GM19463 (cell line): ENCODE data around the gene CCDC47.

Source experiments
- ATAC-seq: cut with Tn5 transposase; IDR thresholded peaks from one replicate; pipeline ENCODE4 v1.9.1; 2021; ENCODE audit warnings: mild to moderate bottlenecking, moderate library complexity; ENCODE audit not compliant: unreplicated experiment

CCDC47 gene

DNA sequence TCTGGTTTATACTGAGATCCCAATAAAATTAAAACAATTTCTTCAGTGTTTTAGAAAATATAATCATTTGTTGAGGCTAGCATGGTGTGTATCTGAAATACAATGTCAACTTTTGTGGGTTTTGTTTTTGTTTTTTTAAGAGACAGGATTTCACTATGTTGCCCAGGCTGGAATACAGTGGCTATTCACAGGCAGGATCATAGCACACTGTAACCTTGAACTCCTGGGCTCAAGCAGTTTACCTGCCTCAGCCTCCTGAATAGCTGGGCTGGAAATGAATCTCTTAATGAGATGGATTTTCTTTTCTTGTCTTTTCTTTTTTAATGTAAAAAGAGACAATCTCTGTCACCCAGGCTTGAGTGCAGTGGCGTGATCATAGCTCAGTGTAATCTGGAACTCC, 12.7 kb upstream of the CCDC47 start:
- no peak for ATAC-seq

DNA sequence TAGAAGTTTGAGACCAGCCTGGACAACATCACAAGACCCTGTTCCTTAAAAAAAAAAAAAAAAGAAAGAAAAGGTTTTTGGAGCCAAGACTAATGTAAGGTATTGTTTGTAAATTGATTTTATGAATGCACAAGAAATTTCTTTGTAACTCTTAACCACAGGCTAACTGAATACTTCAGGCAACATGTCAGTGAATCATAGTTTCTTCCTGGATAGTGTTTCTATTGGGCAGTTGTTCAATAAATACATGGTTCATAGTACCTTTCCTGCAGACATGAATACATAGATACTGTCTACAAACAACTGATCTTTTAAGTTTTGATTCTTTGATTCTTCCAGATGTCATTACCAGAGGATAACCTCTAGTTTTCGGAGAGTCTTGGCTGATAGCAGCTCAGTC, 12.2 kb upstream of the CCDC47 start:
- no peak for ATAC-seq

- ATAC-seq, result no peak
Measured at GRCh38 chr17:63783522-63783921, 10.1 kb upstream of the CCDC47 start.

DNA sequence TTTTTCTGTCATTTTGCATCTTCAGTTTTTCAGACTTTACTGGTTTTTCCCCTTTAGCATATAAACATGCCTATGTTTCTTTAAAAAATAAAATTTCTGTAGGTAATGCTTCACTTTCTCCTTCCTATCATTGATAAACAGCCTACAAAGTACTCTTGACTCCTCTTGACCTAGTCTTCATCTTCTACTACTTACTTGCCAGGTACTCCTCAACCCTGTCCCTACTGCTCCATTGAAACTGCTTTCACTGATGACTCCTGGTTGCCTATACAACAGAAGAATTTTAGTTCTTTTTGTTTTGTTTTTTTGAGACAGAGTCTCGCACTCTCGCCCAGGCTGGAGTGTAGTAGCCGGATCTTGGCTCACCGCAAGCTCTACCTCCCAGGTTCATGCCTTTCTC, 7.5 kb upstream of the CCDC47 start:
- ATAC-seq, result no peak

GRCh38 chr17:63780507-63780906, 7.1 kb upstream of the CCDC47 start:
- ATAC-seq, result no peak

- ATAC-seq, result no peak
Measured at GRCh38 chr17:63775420-63775819, 2.0 kb upstream of the CCDC47 start.

DNA sequence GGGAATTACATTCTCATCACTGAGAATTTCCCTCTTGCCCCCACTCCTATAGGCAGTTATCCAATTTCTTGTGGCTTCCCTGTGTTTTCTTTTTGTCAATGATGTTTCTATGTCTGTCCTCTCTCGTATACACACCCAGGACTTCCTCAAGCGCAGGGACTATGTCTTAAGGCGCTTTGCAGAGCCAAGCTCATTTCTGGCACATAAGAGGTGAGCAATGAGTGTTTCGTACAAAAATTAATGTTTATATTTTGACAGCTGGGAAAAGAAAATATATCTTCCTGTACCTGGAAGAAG, 1.5 kb upstream of the CCDC47 start:
- ATAC-seq, result no peak

DNA sequence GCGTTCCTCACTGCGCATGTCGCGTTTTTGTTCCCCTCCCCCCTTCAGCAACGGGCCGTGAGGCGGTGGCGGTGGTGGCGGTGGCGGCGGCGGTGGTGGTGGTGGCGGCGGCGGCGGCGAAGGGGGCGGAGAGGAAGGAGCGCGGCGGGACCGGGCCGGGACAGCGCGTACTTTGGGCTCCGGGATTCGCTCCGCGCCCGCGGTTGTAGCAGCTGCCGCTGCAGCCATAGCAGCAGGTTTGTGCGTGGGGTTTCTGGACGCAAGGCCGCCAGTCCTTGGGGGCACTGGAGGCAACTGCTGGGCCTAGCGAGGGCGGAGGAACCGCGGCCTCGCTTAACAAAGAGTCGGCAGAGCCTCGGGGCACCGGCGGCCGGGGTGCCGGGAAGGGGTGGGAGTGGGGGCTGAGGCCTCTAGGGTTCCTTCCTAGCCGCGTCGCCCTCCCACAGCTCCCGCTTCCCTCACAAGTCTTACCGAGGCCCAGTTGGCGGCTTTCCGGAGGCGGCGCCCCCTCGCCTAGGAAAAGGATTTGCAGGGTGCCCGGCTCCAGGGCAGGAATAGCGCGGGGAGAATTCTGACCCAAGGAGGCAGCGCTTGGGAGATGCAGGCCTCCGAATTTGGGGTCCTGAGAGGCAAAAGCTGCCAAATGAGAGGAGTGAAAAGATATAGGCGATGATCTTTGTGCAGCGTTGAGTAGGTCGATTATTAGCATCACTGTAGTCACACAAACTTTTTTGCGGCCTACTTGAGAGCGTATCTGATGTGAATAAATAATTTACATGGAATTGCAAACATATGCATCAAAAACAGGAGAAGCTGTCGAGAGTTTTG, 958 bp upstream of the CCDC47 start, which contains the start of gene DDX42:
Gene DDX42, plus strand, starts transcription at position 30 of the 828 bp plus-strand sequence. CDS start 12,880 bp downstream, outside the sequence.
- ATAC-seq, result peak; percentile 2

DNA sequence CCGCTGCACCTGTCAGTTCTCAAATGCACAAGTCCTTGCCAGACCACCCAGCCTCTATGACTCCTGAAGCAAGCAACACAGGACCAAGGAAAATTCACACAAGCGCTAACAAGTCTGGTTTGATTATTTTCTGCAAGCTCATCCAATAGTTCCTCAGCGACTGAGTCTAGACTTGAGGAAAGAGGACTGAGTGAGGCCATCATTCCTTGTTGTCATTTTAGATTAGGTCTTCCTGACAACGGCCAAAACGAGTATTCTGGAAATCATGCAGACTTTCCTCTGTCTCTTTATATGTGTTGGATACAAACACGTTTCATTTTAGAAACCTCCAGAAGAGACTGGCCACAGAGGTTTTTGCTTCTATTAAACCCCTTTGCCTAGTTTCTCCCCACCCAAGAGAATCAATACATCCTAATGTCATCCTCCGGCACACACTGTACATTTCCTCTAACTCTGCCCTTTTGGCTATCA, 561 bp downstream of the CCDC47 start:
- ATAC-seq, result no peak

DNA sequence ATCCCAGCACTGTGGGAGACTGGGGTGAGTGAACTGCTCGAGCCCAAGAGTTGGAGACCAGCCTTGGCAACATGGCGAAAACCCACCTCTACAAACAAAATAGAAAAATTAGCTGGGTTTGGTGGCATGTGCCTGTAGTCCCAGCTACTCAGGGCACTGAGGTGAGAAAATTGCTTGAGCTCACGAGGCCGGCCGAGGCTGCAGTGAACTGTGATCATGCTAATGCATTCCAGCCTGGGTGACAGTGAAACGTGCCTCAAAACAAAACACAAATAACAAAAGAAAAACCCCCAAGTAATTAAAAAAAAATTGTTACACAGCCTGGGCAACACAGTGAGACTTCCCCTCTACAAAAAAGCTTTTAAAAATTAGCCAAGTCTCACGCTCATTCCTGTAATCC, 5.0 kb downstream of the CCDC47 start:
- no peak for ATAC-seq

GRCh38 chr17:63766754-63767153, 6.6 kb downstream of the CCDC47 start:
- ATAC-seq, result no peak

- no peak for ATAC-seq
Measured at GRCh38 chr17:63764716-63765115, 8.7 kb downstream of the CCDC47 start.

- ATAC-seq, result no peak
Measured at GRCh38 chr17:63762161-63763078, 11.0 kb downstream of the CCDC47 start.

DNA sequence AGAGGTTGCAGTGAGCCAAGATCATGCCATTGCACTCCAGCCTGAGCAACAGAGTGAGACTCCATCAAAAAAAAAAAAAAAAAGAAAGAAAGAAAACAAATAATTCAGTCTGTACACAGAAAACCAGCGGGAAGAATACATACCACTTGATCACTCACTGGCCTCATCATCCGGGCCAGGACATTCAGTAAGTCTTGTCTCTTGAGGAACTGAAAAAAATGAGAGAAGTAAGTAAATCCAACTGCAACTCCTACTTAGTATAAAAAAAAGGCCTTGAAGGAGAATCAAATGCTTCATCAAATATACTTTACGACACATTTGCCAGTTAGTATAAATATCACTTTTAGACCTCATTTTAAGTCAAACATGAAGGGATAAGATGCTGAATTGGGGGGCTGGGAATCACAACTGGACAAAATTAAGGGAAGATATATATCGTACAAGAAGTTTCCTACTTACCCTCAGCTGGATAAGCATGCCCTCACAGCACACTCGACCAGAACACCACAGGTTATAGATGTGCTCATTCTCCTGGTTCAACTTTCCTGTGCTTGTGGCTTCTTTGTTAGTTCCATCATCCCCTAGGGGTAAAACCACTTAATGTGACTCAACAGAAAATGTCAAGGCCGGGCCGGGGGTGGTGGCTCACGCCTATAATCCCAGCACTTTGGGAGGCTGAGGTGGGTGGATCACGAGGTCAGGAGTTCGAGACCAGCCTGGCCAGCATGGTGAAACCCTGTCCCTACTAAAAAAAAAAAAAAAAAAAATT, 12.4 kb downstream of the CCDC47 start:
- ATAC-seq, result no peak

DNA sequence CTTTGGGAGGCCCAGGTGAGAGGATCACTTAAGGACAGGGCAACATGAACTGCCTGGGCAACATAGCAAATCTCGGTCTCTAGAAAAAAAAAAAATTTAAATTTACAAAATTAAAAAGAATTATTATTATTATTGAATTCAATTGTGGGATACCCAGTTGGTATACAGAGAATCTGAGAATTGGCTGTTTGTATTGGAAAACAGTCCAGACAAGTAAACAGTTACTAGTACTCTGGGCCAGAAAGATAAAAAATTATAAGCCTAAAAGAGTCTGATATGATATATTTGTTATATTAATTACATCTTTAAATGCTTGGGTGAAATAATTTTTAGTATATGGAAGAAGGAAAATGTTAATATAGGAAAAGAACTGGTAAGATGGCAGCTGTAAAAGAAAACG, 15.0 kb downstream of the CCDC47 start:
- no peak for ATAC-seq

DNA sequence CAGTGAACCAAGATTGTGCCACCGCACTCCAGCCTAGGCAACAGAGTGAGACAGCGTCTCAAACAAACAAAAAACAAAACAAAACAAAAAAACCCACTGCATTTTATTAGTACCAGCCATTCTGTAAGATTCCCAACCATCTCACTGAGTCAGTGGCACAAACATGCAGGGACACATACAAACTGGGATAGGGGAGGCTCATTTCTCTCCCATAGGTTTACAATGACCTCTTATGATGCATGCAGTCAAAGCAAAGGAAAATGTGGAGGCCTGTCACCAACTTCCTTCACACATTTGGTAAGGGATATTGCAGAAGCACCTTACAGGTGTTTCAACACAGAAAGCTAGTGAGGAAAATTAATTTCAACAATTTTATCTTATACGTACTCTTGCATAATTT, 19.4 kb downstream of the CCDC47 start:
- no peak for ATAC-seq

GRCh38 chr17:63753215-63753614, 20.2 kb downstream of the CCDC47 start:
- no peak for ATAC-seq

DNA sequence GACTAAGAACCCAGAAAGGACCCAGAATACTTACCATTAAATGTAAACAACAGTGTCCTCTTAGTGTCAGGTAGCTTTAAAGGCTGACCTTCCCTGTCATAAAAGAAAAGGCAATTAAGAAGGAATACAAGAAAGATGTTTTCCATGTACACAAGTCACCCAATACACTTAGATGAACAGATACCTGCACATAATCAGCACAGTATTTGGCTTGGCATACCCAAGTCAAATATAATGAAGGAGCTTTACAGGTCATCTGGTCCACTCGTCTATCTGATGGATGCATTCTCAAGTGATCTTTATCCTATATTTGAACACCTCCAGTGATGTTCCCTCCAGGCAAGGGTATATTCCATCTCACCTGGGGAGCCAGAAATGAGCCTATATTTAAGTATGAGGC, 20.7 kb downstream of the CCDC47 start:
- no peak for ATAC-seq

DNA sequence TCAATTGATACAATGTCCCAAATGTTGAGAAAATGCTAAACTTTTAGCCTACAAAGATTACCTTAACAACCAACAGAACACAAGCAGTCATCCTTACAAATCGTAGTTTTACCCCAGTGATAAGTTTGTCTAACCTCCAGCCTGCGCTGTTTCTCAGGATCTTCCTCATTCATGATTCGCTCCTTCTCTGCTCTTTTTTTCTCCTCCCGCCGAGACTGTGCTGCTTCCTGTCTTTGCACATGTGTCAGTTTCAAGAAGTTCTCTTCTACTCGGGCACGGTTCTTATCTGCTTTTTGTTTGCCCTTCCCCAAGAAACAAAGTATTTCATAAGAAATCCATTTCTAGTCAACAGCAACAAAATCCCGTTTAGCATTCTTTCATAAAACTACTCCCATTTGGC, 21.6 kb downstream of the CCDC47 start:
- no peak for ATAC-seq

- peak; percentile 87 for ATAC-seq
Measured at GRCh38 chr17:63741408-63742173, 31.8 kb downstream of the CCDC47 start, which contains the start of gene STRADA. STRADA (minus strand) TSS chr17:63741799; CDS start chr17:63728369, 13,430 bp downstream.

DNA sequence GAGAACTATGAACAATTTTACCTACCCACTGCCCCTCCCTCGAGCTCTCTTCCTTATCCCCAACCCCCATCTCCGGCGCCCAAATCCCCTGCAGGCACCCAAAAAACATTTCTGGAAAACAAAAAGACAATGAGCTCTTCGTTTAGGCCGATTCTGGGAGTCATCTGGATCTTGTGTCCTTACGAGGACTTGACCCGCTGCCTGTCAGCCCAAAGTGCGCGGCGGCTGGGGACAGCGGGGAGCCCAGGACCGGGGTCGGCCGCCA, 32.3 kb downstream of the CCDC47 start:
- ATAC-seq, result peak; percentile 10
